Measurements from ENCODE around the gene TBR1. TPM values are rescaled to one million over a fixed set of nuclear protein-coding genes. Genes with fewer than 3 reads are reported as not detected.

The TBR1 gene
- total RNA-seq, 1 experiment from 2014 or later: not detected

GRCh38 chr2:161424394-161424769 lies 8.3 kb downstream of the TBR1 start:
- ATAC-seq (no peak), DNase-seq (no peak)
- Histone ChIP-seq H3K27ac (ENCODE audit: low read length) (no peak overlapping the region), H3F3A (ENCODE audit: low read length, unreplicated experiment) (no peaks in the 10 kb centered on the region), H3K27me3 (ENCODE audit: low read length) (no peaks in the 10 kb centered on the region), H3K9me3 (ENCODE audit: low read length) (no peaks in the 10 kb centered on the region), H3K79me2 (ENCODE audit: low read length) (no peaks in the 10 kb centered on the region), H3K4me3 (ENCODE audit: low read length) (no peak overlapping the region), H2AFZ (ENCODE audit: low read length) (no peak overlapping the region), H3K36me3 (ENCODE audit: low read depth, low read length) (no peaks in the 10 kb centered on the region), H3K9me2 (replicated peaks; ENCODE audit: low read length) (no peaks in the 10 kb centered on the region), H4K20me1 (ENCODE audit: low read length) (no peaks in the 10 kb centered on the region), H3K9ac (ENCODE audit: low read length) (no peak overlapping the region), H3K4me1 (ENCODE audit: insufficient read depth, low read length) (no peaks in the 10 kb centered on the region), H3K4me2 (ENCODE audit: low read length) (no peak overlapping the region)
- POLR2A ChIA-PET (ENCODE audit: unreplicated experiment): no interaction called here
- no TSS peak for BruUV-seq (replicated peaks)
- CTCF ChIA-PET: no interaction called here
- TF ChIP-seq EZH2phosphoT487 (IDR thresholded peaks at IDR 0.05; ENCODE audit: borderline replicate concordance, low read length) (no peak), EZH2 (IDR thresholded peaks at IDR 0.05; ENCODE audit: low read length, unreplicated experiment) (no peak), CTCF (conservative IDR thresholded peaks at IDR 0.05; ENCODE audit: low read depth, low read length) (no peak)
- intact Hi-C loops (cut with micrococcal nuclease): no loop called here

- intact Hi-C loops (cut with micrococcal nuclease): no loop called here
- DNase-seq (no peak), ATAC-seq (no peak)
- H3K9me3 ChIP-seq (ENCODE audit: low read length): no peaks in the 10 kb centered on the region
- BruUV-seq (replicated peaks): no TSS peak
- no peaks in the 10 kb centered on the region for H3K9me2 ChIP-seq (replicated peaks; ENCODE audit: low read length)
- no peak overlapping the region for H3K27ac ChIP-seq (ENCODE audit: low read length)
- no peaks in the 10 kb centered on the region for H3K79me2 ChIP-seq (ENCODE audit: low read length)
- H4K20me1 ChIP-seq (ENCODE audit: low read length): no peaks in the 10 kb centered on the region
- no peaks in the 10 kb centered on the region for H3F3A ChIP-seq (ENCODE audit: low read length, unreplicated experiment)
- no peak overlapping the region for H3K9ac ChIP-seq (ENCODE audit: low read length)
- H3K27me3 ChIP-seq (ENCODE audit: low read length): no peaks in the 10 kb centered on the region
- no peaks in the 10 kb centered on the region for H3K36me3 ChIP-seq (ENCODE audit: low read depth, low read length)
- H3K4me1 ChIP-seq (ENCODE audit: insufficient read depth, low read length): no peaks in the 10 kb centered on the region
- H3K4me2 ChIP-seq (ENCODE audit: low read length): no peak overlapping the region
- TF ChIP-seq EZH2 (IDR thresholded peaks at IDR 0.05; ENCODE audit: low read length, unreplicated experiment) (no peak), CTCF (conservative IDR thresholded peaks at IDR 0.05; ENCODE audit: low read depth, low read length) (no peak), EZH2phosphoT487 (IDR thresholded peaks at IDR 0.05; ENCODE audit: borderline replicate concordance, low read length) (no peak)
- POLR2A ChIA-PET (ENCODE audit: unreplicated experiment): no interaction called here
- H2AFZ ChIP-seq (ENCODE audit: low read length): no peak overlapping the region
- H3K4me3 ChIP-seq (ENCODE audit: low read length): no peak overlapping the region
- CTCF ChIA-PET: no interaction called here
These were observed 9.0 kb downstream of the TBR1 start for GRCh38 chr2:161424891-161425727.

GRCh38 chr2:161425728-161426454 lies 9.8 kb downstream of the TBR1 start:
- Histone ChIP-seq H3K4me2 (ENCODE audit: low read length) (no peak overlapping the region), H3K4me3 (ENCODE audit: low read length) (no peak overlapping the region), H3K27ac (ENCODE audit: low read length) (no peak overlapping the region), H3K9ac (ENCODE audit: low read length) (no peak overlapping the region), H3K36me3 (ENCODE audit: low read depth, low read length) (no peaks in the 10 kb centered on the region), H2AFZ (ENCODE audit: low read length) (no peak overlapping the region), H4K20me1 (ENCODE audit: low read length) (no peaks in the 10 kb centered on the region), H3K9me3 (ENCODE audit: low read length) (no peaks in the 10 kb centered on the region), H3F3A (ENCODE audit: low read length, unreplicated experiment) (no peaks in the 10 kb centered on the region), H3K79me2 (ENCODE audit: low read length) (no peaks in the 10 kb centered on the region), H3K9me2 (replicated peaks; ENCODE audit: low read length) (no peaks in the 10 kb centered on the region), H3K4me1 (ENCODE audit: insufficient read depth, low read length) (no peaks in the 10 kb centered on the region), H3K27me3 (ENCODE audit: low read length) (no peaks in the 10 kb centered on the region)
- intact Hi-C loops (cut with micrococcal nuclease): no loop called here
- no peak for DNase-seq
- TF ChIP-seq EZH2phosphoT487 (IDR thresholded peaks at IDR 0.05; ENCODE audit: borderline replicate concordance, low read length): no peak
- TF ChIP-seq CTCF (conservative IDR thresholded peaks at IDR 0.05; ENCODE audit: low read depth, low read length): no peak
- TF ChIP-seq EZH2 (IDR thresholded peaks at IDR 0.05; ENCODE audit: low read length, unreplicated experiment): no peak
- no peak for ATAC-seq
- CTCF ChIA-PET: no interaction called here
- BruUV-seq (replicated peaks): no TSS peak
- POLR2A ChIA-PET (ENCODE audit: unreplicated experiment): no interaction called here
